ENCODE measurements around the gene CARS2. TPM values are rescaled to one million over a fixed set of nuclear protein-coding genes. Genes with fewer than 3 reads are reported as not detected.

CARS2 gene
- total RNA-seq, 1 donor from 2014 or later: 36.0 TPM

GRCh38 chr13:110714797-110715394 is 9.0 kb upstream of the CARS2 start:
- no peaks in the 10 kb centered on the region for H3K9me3 Mint-ChIP-seq (ENCODE audit: unreplicated experiment)
- H3K36me3 Mint-ChIP-seq (ENCODE audit: low read depth, unreplicated experiment): peaks cover 14% of the 10 kb centered on the region
- peak overlapping the region; percentile 98 for H3K4me3 Mint-ChIP-seq (ENCODE audit: unreplicated experiment)
- H3K4me1 Mint-ChIP-seq (ENCODE audit: unreplicated experiment): peaks cover 25% of the 10 kb centered on the region
- H3K27me3 Mint-ChIP-seq (ENCODE audit: unreplicated experiment): peaks cover 17% of the 10 kb centered on the region
- peak; percentile 53 for DNase-seq (ENCODE audit: low spot score)
- peak overlapping the region; percentile 94 for H3K27ac Mint-ChIP-seq (ENCODE audit: unreplicated experiment)
- TF ChIP-seq CTCF (IDR thresholded peaks at IDR 0.05; ENCODE audit: unreplicated experiment): no peak

- DNase-seq (ENCODE audit: low spot score): peak; percentile 52
- Mint-ChIP-seq H3K4me1 (ENCODE audit: unreplicated experiment) (peaks cover 25% of the 10 kb centered on the region), H3K27ac (ENCODE audit: unreplicated experiment) (no peak overlapping the region), H3K9me3 (ENCODE audit: unreplicated experiment) (no peaks in the 10 kb centered on the region), H3K4me3 (ENCODE audit: unreplicated experiment) (peak overlapping the region; percentile 98), H3K36me3 (ENCODE audit: low read depth, unreplicated experiment) (peaks cover 10% of the 10 kb centered on the region), H3K27me3 (ENCODE audit: unreplicated experiment) (peaks cover 17% of the 10 kb centered on the region)
- TF ChIP-seq CTCF (IDR thresholded peaks at IDR 0.05; ENCODE audit: unreplicated experiment): no peak
Measured at GRCh38 chr13:110713981-110714796, 8.3 kb upstream of the CARS2 start.

DNA sequence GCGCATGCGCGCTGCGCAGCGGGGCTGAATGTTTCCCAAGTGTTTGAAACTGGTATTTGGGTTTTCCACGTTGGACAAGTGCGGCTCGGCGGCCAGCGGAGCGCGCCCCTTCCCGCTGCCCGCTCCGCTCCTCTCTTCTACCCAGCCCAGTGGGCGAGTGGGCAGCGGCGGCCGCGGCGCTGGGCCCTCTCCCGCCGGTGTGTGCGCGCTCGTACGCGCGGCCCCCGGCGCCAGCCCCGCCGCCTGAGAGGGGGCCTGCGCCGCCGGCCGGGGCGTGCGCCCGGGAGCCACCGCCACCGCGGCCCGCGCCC is 7.7 kb upstream of the CARS2 start, which contains the start of gene ING1:
TSS of gene ING1 (plus strand) at position 59 of the 311 bp plus-strand sequence. CDS start 450 bp downstream, outside the sequence.
- peaks cover 25% of the 10 kb centered on the region for H3K4me1 Mint-ChIP-seq (ENCODE audit: unreplicated experiment)
- no peak for TF ChIP-seq CTCF (IDR thresholded peaks at IDR 0.05; ENCODE audit: unreplicated experiment)
- peak within 1 kb of the TSS; percentile 98 for H3K4me3 Mint-ChIP-seq (ENCODE audit: unreplicated experiment)
- peaks cover 10% of the 10 kb centered on the region for H3K36me3 Mint-ChIP-seq (ENCODE audit: low read depth, unreplicated experiment)
- peaks cover 17% of the 10 kb centered on the region for H3K27me3 Mint-ChIP-seq (ENCODE audit: unreplicated experiment)
- H3K9me3 Mint-ChIP-seq (ENCODE audit: unreplicated experiment): no peaks in the 10 kb centered on the region
- DNase-seq (ENCODE audit: low spot score): no peak
- H3K27ac Mint-ChIP-seq (ENCODE audit: unreplicated experiment): peak within 1 kb of the TSS; percentile 94

DNA sequence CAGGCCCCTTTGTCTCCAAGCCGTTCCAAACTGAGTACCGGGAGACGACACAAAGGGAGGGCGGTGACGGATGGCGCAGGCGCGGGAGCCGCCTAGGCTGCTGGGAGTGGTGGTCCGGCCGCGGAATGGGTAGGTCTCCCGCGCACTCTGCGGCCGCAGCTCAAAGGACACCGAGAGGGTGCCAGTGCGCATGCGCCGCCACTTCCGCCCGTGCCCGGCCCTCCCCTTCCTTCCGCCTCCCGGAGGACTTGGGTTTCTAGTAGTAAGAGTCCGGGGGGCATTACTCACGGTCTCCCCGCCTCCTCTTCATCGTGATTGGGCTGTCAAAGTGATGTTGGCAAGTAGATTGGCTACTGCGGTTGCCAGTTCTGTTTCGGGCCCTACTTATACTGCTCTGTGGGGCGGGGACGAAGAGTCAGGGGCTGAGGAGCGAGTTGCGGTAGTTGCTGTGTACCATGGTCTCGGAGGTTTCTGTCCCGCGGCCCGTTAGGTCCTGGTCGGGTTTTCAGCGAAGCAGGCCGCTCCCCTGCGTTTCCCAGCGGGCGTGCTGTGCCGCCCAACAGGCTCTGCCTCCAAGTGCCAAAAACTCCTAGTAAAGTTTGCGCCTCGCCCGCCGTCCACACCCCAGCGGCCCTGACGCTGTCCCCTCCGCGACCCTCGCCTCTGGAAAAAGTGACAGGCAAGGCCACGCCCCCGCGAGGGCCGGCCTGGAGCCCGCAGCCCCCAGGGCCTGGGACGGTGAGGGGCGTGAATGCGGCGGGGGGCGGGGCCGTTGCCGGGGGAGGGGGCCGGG is 7.1 kb upstream of the CARS2 start:
- no peak for TF ChIP-seq CTCF (IDR thresholded peaks at IDR 0.05; ENCODE audit: unreplicated experiment)
- H3K9me3 Mint-ChIP-seq (ENCODE audit: unreplicated experiment): no peaks in the 10 kb centered on the region
- peaks cover 25% of the 10 kb centered on the region for H3K4me1 Mint-ChIP-seq (ENCODE audit: unreplicated experiment)
- peaks cover 10% of the 10 kb centered on the region for H3K36me3 Mint-ChIP-seq (ENCODE audit: low read depth, unreplicated experiment)
- peak; percentile 99 for DNase-seq (ENCODE audit: low spot score)
- peak overlapping the region; percentile 90 for H3K4me3 Mint-ChIP-seq (ENCODE audit: unreplicated experiment)
- peak overlapping the region; percentile 94 for H3K27ac Mint-ChIP-seq (ENCODE audit: unreplicated experiment)
- H3K27me3 Mint-ChIP-seq (ENCODE audit: unreplicated experiment): peaks cover 17% of the 10 kb centered on the region

All from endothelial cell (in vitro differentiated cells).